Tibial artery (tissue), 4 donors: Measurements from ENCODE around the gene GAB3.

Experiments used
- DNase-seq, 2 donors: peaks; one replicate each; pipeline ENCODE4 v3.0.0-alpha.2; 2019
- H3K27ac ChIP-seq, 2 donors: fragments of 200-600 bp; sonication (generic) in 1 of 2; 1 replicate in 1 of 2; 2 replicates in 1 of 2; pipeline ENCODE4 v1.5.1; 2018 to 2019; ENCODE audit warnings: mild to moderate bottlenecking in 1 of 2
- H3K27me3 ChIP-seq, 2 donors: fragments of 200-600 bp; sonication (generic) in 1 of 2; one replicate each; pipeline versions ENCODE4 v1.5.1 to v1.6.0; 2016 to 2019
- H3K36me3 ChIP-seq, 3 donors: fragments of 200-600 bp; sonication (generic) in 2 of 3; one replicate each; pipeline ENCODE4 v1.5.1; 2016 to 2019; ENCODE audit warnings: mild to moderate bottlenecking in 2 of 3
- H3K4me1 ChIP-seq, 4 donors: fragments of 200-600 bp; sonication (generic) in 2 of 4; 1 replicate in 3 of 4; 2 replicates in 1 of 4; pipeline ENCODE4 v1.5.1; 2016 to 2019
- H3K4me3 ChIP-seq, 2 donors: fragments of 200-600 bp; sonication (generic) in 1 of 2; 1 replicate in 1 of 2; 2 replicates in 1 of 2; pipeline ENCODE4 v1.5.1; 2018 to 2019; ENCODE audit warnings: mild to moderate bottlenecking in 2 of 2
- H3K9me3 ChIP-seq, 3 donors: fragments of 200-600 bp; sonication (generic) in 1 of 3; one replicate each; pipeline ENCODE4 v1.5.1; 2016 to 2019
- intact Hi-C: fragments of 100-400 bp; cut with DNase I; formaldehyde crosslinking; loops from one replicate; pipeline ENCODE4 v1.15.0; 2023; ENCODE audit warnings: low total_unique reads
- TF ChIP-seq, protein P1 (sequence below), 2 experiments: fragments of 200-600 bp in 1 of 2; fragments of 450-650 bp in 1 of 2; IDR thresholded peaks; one replicate each; pipeline ENCODE4 v1.5.1; 2017 to 2019; ENCODE audit warnings: antibody characterized with exemption in 2 of 2, mild to moderate bottlenecking in 1 of 2, moderate library complexity in 1 of 2

GAB3 gene

DNA sequence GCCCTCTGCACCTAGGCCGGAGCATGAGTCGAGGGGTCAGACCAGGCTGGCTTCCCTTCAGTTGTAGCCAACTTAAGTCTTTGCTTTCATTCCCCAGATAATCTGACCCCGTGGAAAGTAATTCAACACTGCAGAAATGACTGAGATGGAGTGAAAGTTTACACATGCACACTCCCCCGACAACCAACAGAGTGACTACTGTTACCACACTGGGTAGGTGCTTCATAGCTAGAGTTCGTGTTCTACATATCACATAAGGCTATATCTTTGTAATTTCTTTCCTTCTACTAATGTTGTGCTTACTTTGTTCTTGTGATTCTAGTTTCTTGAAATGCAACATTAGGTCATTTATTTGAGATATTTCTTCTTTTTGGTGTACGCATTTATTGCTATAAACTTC lies 90.3 kb downstream of the GAB3 start:
- no peaks in the 10 kb centered on the region for H3K36me3 ChIP-seq
- TF ChIP-seq, protein P1, sequence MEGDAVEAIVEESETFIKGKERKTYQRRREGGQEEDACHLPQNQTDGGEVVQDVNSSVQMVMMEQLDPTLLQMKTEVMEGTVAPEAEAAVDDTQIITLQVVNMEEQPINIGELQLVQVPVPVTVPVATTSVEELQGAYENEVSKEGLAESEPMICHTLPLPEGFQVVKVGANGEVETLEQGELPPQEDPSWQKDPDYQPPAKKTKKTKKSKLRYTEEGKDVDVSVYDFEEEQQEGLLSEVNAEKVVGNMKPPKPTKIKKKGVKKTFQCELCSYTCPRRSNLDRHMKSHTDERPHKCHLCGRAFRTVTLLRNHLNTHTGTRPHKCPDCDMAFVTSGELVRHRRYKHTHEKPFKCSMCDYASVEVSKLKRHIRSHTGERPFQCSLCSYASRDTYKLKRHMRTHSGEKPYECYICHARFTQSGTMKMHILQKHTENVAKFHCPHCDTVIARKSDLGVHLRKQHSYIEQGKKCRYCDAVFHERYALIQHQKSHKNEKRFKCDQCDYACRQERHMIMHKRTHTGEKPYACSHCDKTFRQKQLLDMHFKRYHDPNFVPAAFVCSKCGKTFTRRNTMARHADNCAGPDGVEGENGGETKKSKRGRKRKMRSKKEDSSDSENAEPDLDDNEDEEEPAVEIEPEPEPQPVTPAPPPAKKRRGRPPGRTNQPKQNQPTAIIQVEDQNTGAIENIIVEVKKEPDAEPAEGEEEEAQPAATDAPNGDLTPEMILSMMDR (IDR thresholded peaks at IDR 0.05) = no peak
- H3K4me3 ChIP-seq = no peak overlapping the region
- no peaks in the 10 kb centered on the region for H3K4me1 ChIP-seq
- no peak for DNase-seq
- H3K9me3 ChIP-seq = peaks cover 0 to 10% (median 0%) of the 10 kb centered on the region in 3 donors
- intact Hi-C loops = no loop called here
- no peak overlapping the region for H3K27ac ChIP-seq
- H3K27me3 ChIP-seq = no peaks in the 10 kb centered on the region

DNA sequence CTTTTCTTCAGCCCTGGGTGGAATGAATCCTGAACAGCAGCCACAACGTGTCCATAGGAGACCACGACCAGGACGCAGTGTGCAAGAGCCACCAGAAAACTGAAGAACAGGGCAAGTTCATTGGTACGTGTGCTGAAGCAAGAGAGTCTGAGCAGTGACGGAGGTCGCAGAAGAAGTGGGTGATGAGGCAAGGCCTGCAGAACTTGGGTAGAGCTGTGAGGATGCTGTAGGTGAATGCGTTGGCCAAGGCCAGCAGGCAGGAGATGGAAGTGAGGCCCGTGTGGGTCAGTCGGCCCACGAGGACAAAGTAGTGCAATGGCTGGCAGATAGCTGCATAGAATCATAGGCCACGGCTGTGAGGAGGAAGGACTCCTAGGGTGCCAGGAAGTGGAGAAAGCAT lies 91.9 kb downstream of the GAB3 start:
- intact Hi-C loops = no loop called here

DNA sequence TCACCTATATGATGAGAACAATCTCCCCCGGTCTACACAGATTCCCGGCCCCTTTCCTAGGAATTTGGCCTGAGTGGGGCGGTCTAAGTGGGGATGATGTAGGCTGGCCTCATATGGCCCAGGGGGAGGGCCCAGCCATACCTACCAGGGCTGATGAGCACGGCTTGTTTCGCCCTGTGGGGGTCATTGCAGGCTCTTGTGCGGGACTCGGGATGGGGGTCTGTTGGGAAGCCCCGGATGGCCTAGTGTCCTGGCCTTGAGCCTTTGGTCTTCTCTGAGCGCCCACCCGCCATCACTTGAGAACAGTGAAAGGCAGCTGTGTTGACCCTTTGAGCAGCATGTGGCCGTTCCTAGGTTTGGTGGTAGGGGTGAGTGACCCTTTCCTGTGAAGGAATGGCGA lies 92.7 kb downstream of the GAB3 start:
- Histone ChIP-seq H3K4me1 (no peaks in the 10 kb centered on the region), H3K27me3 (no peaks in the 10 kb centered on the region), H3K27ac (no peak overlapping the region), H3K36me3 (no peaks in the 10 kb centered on the region), H3K4me3 (no peak overlapping the region), H3K9me3 (peaks cover 0 to 4% (median 0%) of the 10 kb centered on the region in 3 donors)
- intact Hi-C loops = no loop called here
- no peak for DNase-seq
- TF ChIP-seq, protein P1 (IDR thresholded peaks at IDR 0.05) = no peak

More for the DNA sequence above, 91.9 kb downstream of the GAB3 start:
- Histone ChIP-seq H3K4me1 (no peaks in the 10 kb centered on the region), H3K9me3 (peaks cover 0 to 4% (median 0%) of the 10 kb centered on the region in 3 donors), H3K27me3 (no peaks in the 10 kb centered on the region), H3K4me3 (no peak overlapping the region), H3K27ac (no peak overlapping the region), H3K36me3 (no peaks in the 10 kb centered on the region)
- DNase-seq = no peak
- TF ChIP-seq, protein P1 (IDR thresholded peaks at IDR 0.05) = no peak

DNA sequence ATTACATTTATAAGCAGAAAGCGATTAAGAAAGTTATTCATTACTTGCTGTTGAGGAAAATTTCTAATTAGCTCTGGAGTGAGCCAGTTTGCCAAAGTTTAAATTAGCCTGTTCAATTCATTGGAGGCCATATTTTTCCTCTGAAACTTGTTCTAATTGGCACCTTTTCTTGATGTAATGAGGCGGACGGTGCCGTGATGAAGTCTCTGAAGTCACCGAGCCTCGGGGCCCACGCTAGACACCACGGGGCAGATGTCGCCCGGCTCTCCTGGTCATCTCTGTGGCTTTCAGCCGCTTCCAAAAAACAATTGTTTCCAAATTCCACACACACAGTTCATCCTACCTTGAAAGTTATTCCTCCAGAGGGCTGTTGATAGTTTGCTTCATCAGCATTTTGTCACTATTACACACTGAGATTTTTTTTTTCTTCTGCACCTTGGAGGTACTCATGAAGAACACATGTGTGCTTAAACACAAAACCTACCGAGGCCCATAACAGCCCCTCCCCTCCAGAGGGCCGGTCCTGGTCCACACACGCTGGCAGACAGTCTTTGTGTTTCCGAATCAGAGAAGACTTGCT lies 93.6 kb downstream of the GAB3 start:
- TF ChIP-seq, protein P1 (IDR thresholded peaks at IDR 0.05) = no peak
- H3K27ac ChIP-seq = no peak overlapping the region
- H3K36me3 ChIP-seq = no peaks in the 10 kb centered on the region
- no peaks in the 10 kb centered on the region for H3K9me3 ChIP-seq
- no peak for DNase-seq
- no peaks in the 10 kb centered on the region for H3K4me1 ChIP-seq
- no peak overlapping the region for H3K4me3 ChIP-seq
- H3K27me3 ChIP-seq = no peaks in the 10 kb centered on the region
- intact Hi-C loops = no loop called here

DNA sequence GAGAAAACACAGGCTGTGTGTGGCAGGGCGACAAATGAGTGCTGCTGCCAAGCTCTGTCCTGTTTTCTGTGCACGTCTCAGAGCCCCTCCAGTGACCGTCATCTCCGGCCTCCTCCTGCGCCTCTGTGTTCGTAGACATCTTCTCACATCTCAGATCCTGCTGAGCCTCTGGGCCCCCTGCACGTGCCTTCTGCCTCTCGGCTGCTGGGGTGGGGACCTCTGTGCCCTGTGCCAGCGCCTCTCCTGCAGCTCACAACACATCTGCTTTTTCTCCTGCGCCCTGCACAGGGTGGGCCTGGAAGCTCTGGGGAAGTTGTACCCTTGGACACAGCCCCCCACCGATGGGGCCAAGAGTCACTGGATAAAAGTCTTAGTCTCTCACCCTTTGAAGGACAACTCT lies 95.1 kb downstream of the GAB3 start:
- intact Hi-C loops = no loop called here
- no peaks in the 10 kb centered on the region for H3K9me3 ChIP-seq
- H3K36me3 ChIP-seq = no peaks in the 10 kb centered on the region
- no peaks in the 10 kb centered on the region for H3K4me1 ChIP-seq
- no peak for DNase-seq
- TF ChIP-seq, protein P1 (IDR thresholded peaks at IDR 0.05) = no peak
- H3K27ac ChIP-seq = no peak overlapping the region
- H3K4me3 ChIP-seq = no peak overlapping the region
- no peaks in the 10 kb centered on the region for H3K27me3 ChIP-seq

DNA sequence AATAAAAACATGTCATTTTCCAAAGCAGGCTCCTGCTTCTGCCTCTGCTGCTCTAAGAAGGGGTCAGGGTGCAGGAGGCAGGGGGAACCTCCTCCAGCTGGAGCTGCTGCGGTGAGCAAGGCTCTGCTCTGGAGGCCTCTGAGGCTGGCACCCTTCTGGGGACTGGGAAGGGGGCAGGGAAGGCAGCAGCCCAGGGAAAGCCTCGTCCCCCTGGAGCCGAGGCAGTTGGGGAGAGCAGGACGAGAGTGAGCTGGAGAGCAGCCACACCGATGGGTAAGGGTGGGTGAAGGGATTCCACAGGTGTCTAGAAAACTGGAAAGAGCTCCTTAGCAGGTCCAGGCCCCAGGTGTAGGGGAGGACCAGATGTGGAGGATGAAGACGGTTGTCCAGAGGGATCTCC lies 95.5 kb downstream of the GAB3 start:
- Histone ChIP-seq H3K4me3 (no peak overlapping the region), H3K36me3 (no peaks in the 10 kb centered on the region), H3K27me3 (no peaks in the 10 kb centered on the region), H3K4me1 (no peaks in the 10 kb centered on the region), H3K9me3 (no peaks in the 10 kb centered on the region), H3K27ac (no peak overlapping the region)
- no peak for DNase-seq
- TF ChIP-seq, protein P1 (IDR thresholded peaks at IDR 0.05) = no peak
- intact Hi-C loops = no loop called here
